ENCODE measurements around the gene FOXA2.

DNA sequence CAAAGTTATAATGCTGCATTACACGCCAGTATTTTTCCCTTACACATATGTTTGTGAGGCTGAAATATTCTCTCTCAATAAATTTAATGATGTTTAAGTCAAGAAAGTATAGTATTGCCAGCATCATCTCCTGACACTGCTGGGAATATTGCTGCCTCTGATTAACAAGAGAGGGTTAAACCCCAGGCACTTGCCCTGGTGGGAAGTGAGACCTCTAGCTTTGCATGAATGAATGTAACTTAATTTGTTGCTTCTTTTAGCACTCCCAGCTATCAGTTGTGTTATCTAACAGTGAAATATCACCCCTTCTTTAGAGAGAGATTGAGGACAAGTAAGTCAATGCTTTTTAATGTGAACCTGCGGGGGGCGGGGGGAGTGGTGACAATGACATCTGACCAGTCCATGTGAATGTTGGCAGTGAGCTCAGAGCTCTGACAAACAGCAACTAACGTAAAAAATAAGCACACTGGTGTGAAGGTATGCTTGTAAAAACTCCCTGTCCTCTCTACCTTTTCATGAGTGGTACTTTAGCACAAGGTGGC lies 9.8 kb downstream of the FOXA2 start:
- TF ChIP-seq CTCF (IDR thresholded peaks at IDR 0.05; ENCODE audit: low read depth, low read length, poor library complexity, severe bottlenecking) (no peak), EZH2phosphoT487 (IDR thresholded peaks at IDR 0.05; ENCODE audit: borderline replicate concordance, low read length) (no peak)

Data from DOHH2 (cell line).